Activated CD8-positive, alpha-beta memory T cell treated with anti-CD3 and anti-CD28 coated beads, Interleukin-2, amount 10 ng/mL, durations not matched to agents 7 days and 5 days (primary cell): ENCODE results near the gene EFCAB11. TPM values are rescaled to one million over a fixed set of nuclear protein-coding genes. Genes with fewer than 3 reads are reported as not detected.
"Not testable (repeated sequence)": the region's sequence is repeated elsewhere in the genome, so short reads cannot be mapped to it uniquely, and the experiment has no call there.

Experiments used
- ATAC-seq: fragments of 150-1000 bp; cut with Tn5 transposase; one replicate; pipeline ENCODE4 v1.10.0; 2021; ENCODE audit warnings: moderate library complexity
- CTCF ChIA-PET: fragments of 350-600 bp; sonication (Branson Sonifier 250); formaldehyde crosslinking; loops from one replicate; lab custom pipeline; 2021; ENCODE audit warnings: antibody characterized with exemption; lab: Charles Lee
- DNase-seq: peaks from one replicate; pipeline ENCODE4 v3.0.0-alpha.2; 2020
- H3K27ac Mint-ChIP-seq: one replicate; pipeline ENCODE4 v1.8.0; 2021; ENCODE audit warnings: mild to moderate bottlenecking, mixed read lengths
- H3K27me3 Mint-ChIP-seq: one replicate; pipeline ENCODE4 v1.8.0; 2021; ENCODE audit warnings: mixed read lengths
- H3K36me3 Mint-ChIP-seq: one replicate; pipeline ENCODE4 v1.8.0; 2021; ENCODE audit warnings: mild to moderate bottlenecking, mixed read lengths
- H3K4me1 Mint-ChIP-seq: one replicate; pipeline ENCODE4 v1.8.0; 2021; ENCODE audit warnings: mixed read lengths
- H3K4me3 Mint-ChIP-seq: one replicate; pipeline ENCODE4 v1.8.0; 2021; ENCODE audit warnings: mild to moderate bottlenecking, moderate library complexity, mixed read lengths
- H3K9me3 Mint-ChIP-seq: one replicate; pipeline ENCODE4 v1.8.0; 2022; ENCODE audit warnings: low read depth, mixed read lengths
- total RNA-seq, 2 experiments: library from RNA; stranded (reverse); gene quantifications; one replicate each; pipeline ENCODE4 v1.2.3, GENCODE V29; 2021

Gene EFCAB11
- total RNA-seq, 2 experiments from 2014 or later, result 11.3 to 12.4 TPM

- no peak for ATAC-seq
- CTCF ChIA-PET, result no interaction called here
- H3K9me3 Mint-ChIP-seq, result no peaks in the 10 kb centered on the region
- H3K4me3 Mint-ChIP-seq, result no peak overlapping the region
- H3K36me3 Mint-ChIP-seq, result no peaks in the 10 kb centered on the region
- H3K27me3 Mint-ChIP-seq, result no peaks in the 10 kb centered on the region
- peaks cover 14% of the 10 kb centered on the region for H3K4me1 Mint-ChIP-seq
- no peak overlapping the region for H3K27ac Mint-ChIP-seq
- DNase-seq, result no peak
These were observed 51.6 kb downstream of the EFCAB11 start for GRCh38 chr14:89902881-89903280.

GRCh38 chr14:89900802-89901201, 53.7 kb downstream of the EFCAB11 start:
- Mint-ChIP-seq H3K4me3 (no peak overlapping the region), H3K36me3 (no peaks in the 10 kb centered on the region), H3K4me1 (peaks cover 14% of the 10 kb centered on the region), H3K27ac (no peak overlapping the region), H3K27me3 (no peaks in the 10 kb centered on the region), H3K9me3 (no peaks in the 10 kb centered on the region)
- DNase-seq (no peak), ATAC-seq (no peak)
- CTCF ChIA-PET, result interaction anchor here (1.1 kb wide), 1 partner anchor 873 kb away, joined by 9 read pairs; no protein-coding TSS in a partner anchor

GRCh38 chr14:89899917-89900663, 54.4 kb downstream of the EFCAB11 start:
- no peaks in the 10 kb centered on the region for H3K9me3 Mint-ChIP-seq
- peaks cover 12% of the 10 kb centered on the region for H3K4me1 Mint-ChIP-seq
- no peaks in the 10 kb centered on the region for H3K36me3 Mint-ChIP-seq
- no peak overlapping the region for H3K4me3 Mint-ChIP-seq
- no peaks in the 10 kb centered on the region for H3K27me3 Mint-ChIP-seq
- CTCF ChIA-PET, result interaction anchor here (1.1 kb wide), 1 partner anchor 873 kb away, joined by 9 read pairs; no protein-coding TSS in a partner anchor
- no peak for DNase-seq
- H3K27ac Mint-ChIP-seq, result no peak overlapping the region
- ATAC-seq, result no peak

- Mint-ChIP-seq H3K4me3 (no peak overlapping the region), H3K9me3 (no peaks in the 10 kb centered on the region), H3K36me3 (no peaks in the 10 kb centered on the region), H3K4me1 (peaks cover 12% of the 10 kb centered on the region), H3K27ac (no peak overlapping the region), H3K27me3 (no peaks in the 10 kb centered on the region)
- CTCF ChIA-PET, result no interaction called here
- DNase-seq (no peak), ATAC-seq (no peak)
These were observed 55.2 kb downstream of the EFCAB11 start for GRCh38 chr14:89899291-89899690.

GRCh38 chr14:89893388-89893787, 61.1 kb downstream of the EFCAB11 start:
- H3K4me1 Mint-ChIP-seq, H3K27ac Mint-ChIP-seq, H3K4me3 Mint-ChIP-seq, DNase-seq, H3K27me3 Mint-ChIP-seq, H3K36me3 Mint-ChIP-seq, ATAC-seq, H3K9me3 Mint-ChIP-seq, CTCF ChIA-PET: not testable (repeated sequence)

GRCh38 chr14:89892953-89893352, 61.6 kb downstream of the EFCAB11 start:
- CTCF ChIA-PET, result no interaction called here
- DNase-seq (no peak), ATAC-seq (no peak)
- H3K27me3 Mint-ChIP-seq, result no peaks in the 10 kb centered on the region
- H3K9me3 Mint-ChIP-seq, result no peaks in the 10 kb centered on the region
- peaks cover 2% of the 10 kb centered on the region for H3K36me3 Mint-ChIP-seq
- no peak overlapping the region for H3K27ac Mint-ChIP-seq
- no peaks in the 10 kb centered on the region for H3K4me1 Mint-ChIP-seq
- no peak overlapping the region for H3K4me3 Mint-ChIP-seq

- ATAC-seq, H3K4me3 Mint-ChIP-seq, DNase-seq, H3K27ac Mint-ChIP-seq, CTCF ChIA-PET, H3K36me3 Mint-ChIP-seq, H3K4me1 Mint-ChIP-seq, H3K9me3 Mint-ChIP-seq, H3K27me3 Mint-ChIP-seq: not testable (repeated sequence)
These were observed 62.8 kb downstream of the EFCAB11 start for GRCh38 chr14:89891721-89892120.

- no peaks in the 10 kb centered on the region for H3K4me1 Mint-ChIP-seq
- no peak for DNase-seq
- no peak for ATAC-seq
- peaks cover 2% of the 10 kb centered on the region for H3K36me3 Mint-ChIP-seq
- CTCF ChIA-PET, result no interaction called here
- H3K4me3 Mint-ChIP-seq, result no peak overlapping the region
- H3K27me3 Mint-ChIP-seq, result no peaks in the 10 kb centered on the region
- H3K27ac Mint-ChIP-seq, result no peak overlapping the region
- H3K9me3 Mint-ChIP-seq, result no peaks in the 10 kb centered on the region
These were observed 63.5 kb downstream of the EFCAB11 start for GRCh38 chr14:89891055-89891454.

- Mint-ChIP-seq H3K9me3 (no peaks in the 10 kb centered on the region), H3K36me3 (peaks cover 2% of the 10 kb centered on the region), H3K27ac (no peak overlapping the region), H3K4me1 (no peaks in the 10 kb centered on the region), H3K4me3 (no peak overlapping the region), H3K27me3 (no peaks in the 10 kb centered on the region)
- CTCF ChIA-PET, result no interaction called here
- ATAC-seq (no peak), DNase-seq (no peak)
These were observed 63.9 kb downstream of the EFCAB11 start for GRCh38 chr14:89890589-89890988.

- Mint-ChIP-seq H3K36me3 (peaks cover 2% of the 10 kb centered on the region), H3K9me3 (no peaks in the 10 kb centered on the region), H3K4me3 (no peak overlapping the region), H3K4me1 (no peaks in the 10 kb centered on the region), H3K27me3 (no peaks in the 10 kb centered on the region), H3K27ac (no peak overlapping the region)
- CTCF ChIA-PET, result interaction anchor here (1.3 kb wide), 1 partner anchor 50 kb away, joined by 4 read pairs; no protein-coding TSS in a partner anchor
- ATAC-seq (no peak), DNase-seq (no peak)
These were observed 64.9 kb downstream of the EFCAB11 start for GRCh38 chr14:89889626-89890025.

- Mint-ChIP-seq H3K9me3 (no peaks in the 10 kb centered on the region), H3K27ac (no peak overlapping the region), H3K4me3 (no peak overlapping the region), H3K27me3 (no peaks in the 10 kb centered on the region), H3K36me3 (no peaks in the 10 kb centered on the region), H3K4me1 (no peaks in the 10 kb centered on the region)
- DNase-seq, result no peak
- ATAC-seq, result no peak
- CTCF ChIA-PET, result no interaction called here
These were observed 69.8 kb downstream of the EFCAB11 start for GRCh38 chr14:89884761-89885160.

- CTCF ChIA-PET, result no interaction called here
- Mint-ChIP-seq H3K27ac (no peak overlapping the region), H3K4me1 (no peaks in the 10 kb centered on the region), H3K4me3 (no peak overlapping the region), H3K9me3 (no peaks in the 10 kb centered on the region), H3K36me3 (no peaks in the 10 kb centered on the region), H3K27me3 (no peaks in the 10 kb centered on the region)
- ATAC-seq (no peak), DNase-seq (no peak)
These were observed 72.7 kb downstream of the EFCAB11 start for GRCh38 chr14:89881839-89882238.

GRCh38 chr14:89874091-89874490, 80.4 kb downstream of the EFCAB11 start:
- ATAC-seq, H3K27ac Mint-ChIP-seq, H3K9me3 Mint-ChIP-seq, H3K4me1 Mint-ChIP-seq, H3K4me3 Mint-ChIP-seq, H3K27me3 Mint-ChIP-seq, H3K36me3 Mint-ChIP-seq, DNase-seq, CTCF ChIA-PET: not testable (repeated sequence)

GRCh38 chr14:89870316-89870715, 84.2 kb downstream of the EFCAB11 start:
- ATAC-seq (no peak), DNase-seq (no peak)
- H3K27ac Mint-ChIP-seq, result no peak overlapping the region
- H3K4me1 Mint-ChIP-seq, result no peaks in the 10 kb centered on the region
- H3K9me3 Mint-ChIP-seq, result peaks cover 3% of the 10 kb centered on the region
- H3K4me3 Mint-ChIP-seq, result no peak overlapping the region
- no peaks in the 10 kb centered on the region for H3K27me3 Mint-ChIP-seq
- CTCF ChIA-PET, result no interaction called here
- H3K36me3 Mint-ChIP-seq, result peaks cover 2% of the 10 kb centered on the region
